HEK293T (cell line): ENCODE data around the gene SLU7.

ENCODE experiments used
- FOXK2 ChIP-seq: fragments of 450-650 bp; IDR thresholded peaks from 2 replicates; pipeline ENCODE4 v1.6.1; 2016; ENCODE audit warnings: mild to moderate bottlenecking
- FOXM1 ChIP-seq: fragments of 450-650 bp; IDR thresholded peaks from 2 replicates; pipeline ENCODE4 v1.6.1; 2017; ENCODE audit warnings: mild to moderate bottlenecking, borderline replicate concordance
- HDGF ChIP-seq: fragments of 450-650 bp; IDR thresholded peaks from 2 replicates; pipeline ENCODE4 v1.6.1; 2017; ENCODE audit warnings: antibody characterized with exemption, borderline replicate concordance
- SP1 ChIP-seq: fragments of 450-650 bp; IDR thresholded peaks from 2 replicates; pipeline ENCODE4 v1.6.1; 2017
- TARDBP ChIP-seq: fragments of 450-650 bp; IDR thresholded peaks from 2 replicates; pipeline ENCODE4 v1.6.1; 2016
- ZNF384 ChIP-seq: fragments of 450-650 bp; IDR thresholded peaks from 2 replicates; pipeline ENCODE4 v1.6.1; 2016

GRCh38 chr5:160449458-160449857 is 30.6 kb upstream of the SLU7 start:
- TF ChIP-seq FOXM1 (no peak), SP1 (no peak), ZNF384 (no peak), HDGF (no peak), FOXK2 (no peak), TARDBP (no peak)
